HG02588 (cell line): ENCODE results near the gene HOXD10.

Experiments used
- ATAC-seq: cut with Tn5 transposase; IDR thresholded peaks from one replicate; pipeline ENCODE4 v1.9.1; 2021; ENCODE audit warnings: mild to moderate bottlenecking, moderate library complexity; ENCODE audit not compliant: unreplicated experiment

Gene HOXD10

GRCh38 chr2:176132205-176133171 is 15.9 kb downstream of the HOXD10 start:
- ATAC-seq: no peak

- ATAC-seq: no peak
These were observed 16.8 kb downstream of the HOXD10 start for GRCh38 chr2:176133389-176133788.

GRCh38 chr2:176134035-176134434 is 17.5 kb downstream of the HOXD10 start:
- ATAC-seq: no peak

- ATAC-seq: no peak
These were observed 18.5 kb downstream of the HOXD10 start for GRCh38 chr2:176135035-176135440.

GRCh38 chr2:176136374-176137251 is 20.0 kb downstream of the HOXD10 start:
- no peak for ATAC-seq

GRCh38 chr2:176137252-176137580 is 20.6 kb downstream of the HOXD10 start:
- no peak for ATAC-seq

- ATAC-seq: no peak
These were observed 21.3 kb downstream of the HOXD10 start for GRCh38 chr2:176137906-176138305.

GRCh38 chr2:176138526-176138922 is 21.9 kb downstream of the HOXD10 start:
- no peak for ATAC-seq

- ATAC-seq: no peak
These were observed 22.5 kb downstream of the HOXD10 start for GRCh38 chr2:176138923-176139660.

GRCh38 chr2:176139661-176140512 is 23.3 kb downstream of the HOXD10 start:
- no peak for ATAC-seq

- peak; percentile 96 for ATAC-seq
These were observed 24.1 kb downstream of the HOXD10 start for GRCh38 chr2:176140513-176141317.

GRCh38 chr2:176142281-176142680 is 25.7 kb downstream of the HOXD10 start:
- no peak for ATAC-seq

- ATAC-seq: no peak
These were observed 28.7 kb downstream of the HOXD10 start for GRCh38 chr2:176145085-176145969.

GRCh38 chr2:176146101-176146500 is 29.5 kb downstream of the HOXD10 start:
- no peak for ATAC-seq

- ATAC-seq: no peak
These were observed 30.1 kb downstream of the HOXD10 start for GRCh38 chr2:176146645-176147044.

GRCh38 chr2:176147210-176147799 is 30.7 kb downstream of the HOXD10 start:
- ATAC-seq: no peak

GRCh38 chr2:176147800-176148496 is 31.4 kb downstream of the HOXD10 start:
- no peak for ATAC-seq
